Neutrophil (primary cell): ENCODE measurements around the gene TRAPPC6A.
A peak's percentile ranks its signal among the peaks of the same experiment; 100 is the strongest.

Experiments used
- H3K27ac ChIP-seq: fragments of 200-600 bp; sonication (generic); 2 replicates; pipeline ENCODE4 v1.5.1; 2016; ENCODE audit warnings: mild to moderate bottlenecking, moderate library complexity
- H3K27me3 ChIP-seq: fragments of 200-600 bp; sonication (generic); 2 replicates; pipeline ENCODE4 v1.6.0; 2016; ENCODE audit warnings: mild to moderate bottlenecking
- H3K36me3 ChIP-seq: fragments of 200-600 bp; sonication (generic); 2 replicates; pipeline ENCODE4 v1.5.1; 2017
- H3K4me1 ChIP-seq, 2 experiments: fragments of 200-600 bp in 1 of 2; sonication (generic) in 1 of 2; 1 replicate in 1 of 2; 2 replicates in 1 of 2; pipeline versions ENCODE4 v1.5.1 to v1.6.1; 2013 to 2016; ENCODE audit warnings: low read depth in 1 of 2, low read length in 1 of 2, mild to moderate bottlenecking in 1 of 2, moderate library complexity in 1 of 2; ENCODE audit not compliant: control insufficient read depth in 1 of 2, insufficient read depth in 1 of 2
- H3K4me3 ChIP-seq, 2 experiments: fragments of 200-600 bp in 1 of 2; sonication (generic) in 1 of 2; 1 replicate in 1 of 2; 2 replicates in 1 of 2; pipeline ENCODE4 v1.5.1; 2013 to 2016; ENCODE audit warnings: low read depth in 1 of 2, low read length in 1 of 2, mild to moderate bottlenecking in 1 of 2, moderate library complexity in 1 of 2
- H3K9me3 ChIP-seq: fragments of 200-600 bp; sonication (generic); 2 replicates; pipeline ENCODE4 v1.5.1; 2016
- TF ChIP-seq, protein P1 (sequence below): fragments of 200-600 bp; sonication (generic); IDR thresholded peaks from 2 replicates; pipeline ENCODE4 v1.5.1; 2016; ENCODE audit warnings: antibody characterized with exemption

Gene TRAPPC6A

GRCh38 chr19:45179072-45179891, 1.2 kb upstream of the TRAPPC6A start:
- Histone ChIP-seq H3K27me3 (no peaks in the 10 kb centered on the region), H3K4me1 (peaks cover 74 to 75% of the 10 kb centered on the region in 2 experiments), H3K36me3 (no peaks in the 10 kb centered on the region), H3K4me3 (peak overlapping the region; percentile 80 to 87), H3K27ac (peak overlapping the region; percentile 96), H3K9me3 (no peaks in the 10 kb centered on the region)
- TF ChIP-seq, protein P1, sequence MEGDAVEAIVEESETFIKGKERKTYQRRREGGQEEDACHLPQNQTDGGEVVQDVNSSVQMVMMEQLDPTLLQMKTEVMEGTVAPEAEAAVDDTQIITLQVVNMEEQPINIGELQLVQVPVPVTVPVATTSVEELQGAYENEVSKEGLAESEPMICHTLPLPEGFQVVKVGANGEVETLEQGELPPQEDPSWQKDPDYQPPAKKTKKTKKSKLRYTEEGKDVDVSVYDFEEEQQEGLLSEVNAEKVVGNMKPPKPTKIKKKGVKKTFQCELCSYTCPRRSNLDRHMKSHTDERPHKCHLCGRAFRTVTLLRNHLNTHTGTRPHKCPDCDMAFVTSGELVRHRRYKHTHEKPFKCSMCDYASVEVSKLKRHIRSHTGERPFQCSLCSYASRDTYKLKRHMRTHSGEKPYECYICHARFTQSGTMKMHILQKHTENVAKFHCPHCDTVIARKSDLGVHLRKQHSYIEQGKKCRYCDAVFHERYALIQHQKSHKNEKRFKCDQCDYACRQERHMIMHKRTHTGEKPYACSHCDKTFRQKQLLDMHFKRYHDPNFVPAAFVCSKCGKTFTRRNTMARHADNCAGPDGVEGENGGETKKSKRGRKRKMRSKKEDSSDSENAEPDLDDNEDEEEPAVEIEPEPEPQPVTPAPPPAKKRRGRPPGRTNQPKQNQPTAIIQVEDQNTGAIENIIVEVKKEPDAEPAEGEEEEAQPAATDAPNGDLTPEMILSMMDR, result no peak

- H3K27ac ChIP-seq, result peak within 1 kb of the TSS; percentile 96
- H3K36me3 ChIP-seq, result no peaks in the 10 kb centered on the region
- TF ChIP-seq, protein P1, result peak; percentile 12
- H3K4me3 ChIP-seq, result peak within 1 kb of the TSS; percentile 80 to 87
- H3K27me3 ChIP-seq, result no peaks in the 10 kb centered on the region
- peaks cover 74 to 76% of the 10 kb centered on the region in 2 experiments for H3K4me1 ChIP-seq
- no peaks in the 10 kb centered on the region for H3K9me3 ChIP-seq
Observed at GRCh38 chr19:45178262-45179071, 430 bp upstream of the TRAPPC6A start, which contains the start of gene BLOC1S3. BLOC1S3 (plus strand) TSS chr19:45178784; CDS start chr19:45179297, 513 bp downstream.

DNA sequence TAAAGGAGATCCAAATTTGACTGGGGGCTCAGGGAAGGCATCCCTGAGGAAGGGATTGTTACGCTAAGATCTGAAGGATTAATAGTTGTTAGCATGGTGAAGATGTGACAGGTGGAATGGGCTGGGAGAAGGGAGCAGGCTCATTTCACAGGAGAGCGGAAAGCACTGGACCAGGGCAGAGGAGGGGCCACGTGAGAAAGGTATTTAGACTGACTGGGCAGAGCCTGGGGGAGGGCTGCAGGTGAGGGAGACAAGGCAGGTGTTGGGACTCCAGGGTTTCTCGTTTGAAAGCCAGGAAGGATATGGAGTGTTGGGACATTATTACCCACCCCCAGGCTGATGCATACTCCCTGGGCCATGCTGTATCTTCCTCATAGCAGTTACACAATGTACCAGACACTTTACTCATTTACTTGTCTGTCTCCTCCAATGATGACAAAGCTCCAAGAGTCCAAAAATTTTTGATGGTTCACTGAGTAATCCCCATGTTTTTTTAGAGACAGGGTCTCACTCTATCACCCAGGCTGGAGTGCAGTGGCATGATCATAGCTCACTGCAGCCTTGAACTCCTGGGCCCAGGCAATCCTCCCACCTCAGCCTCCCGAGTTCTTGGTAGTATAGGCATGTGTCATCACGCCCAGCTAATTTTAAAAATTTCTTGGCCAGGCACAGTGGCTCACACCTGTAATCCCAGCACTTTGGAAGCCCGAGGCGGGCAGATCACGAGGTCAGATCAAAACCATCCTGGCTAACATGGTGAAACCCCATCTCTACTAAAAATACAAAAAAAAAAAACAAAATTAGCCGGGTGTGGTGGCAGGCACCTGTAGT, 2.3 kb downstream of the TRAPPC6A start:
- no peaks in the 10 kb centered on the region for H3K36me3 ChIP-seq
- TF ChIP-seq, protein P1, result no peak
- H3K4me1 ChIP-seq, result peaks cover 74 to 78% of the 10 kb centered on the region in 2 experiments
- H3K9me3 ChIP-seq, result no peaks in the 10 kb centered on the region
- H3K27me3 ChIP-seq, result no peaks in the 10 kb centered on the region
- H3K4me3 ChIP-seq, result no peak overlapping the region
- peak overlapping the region; percentile 96 for H3K27ac ChIP-seq

DNA sequence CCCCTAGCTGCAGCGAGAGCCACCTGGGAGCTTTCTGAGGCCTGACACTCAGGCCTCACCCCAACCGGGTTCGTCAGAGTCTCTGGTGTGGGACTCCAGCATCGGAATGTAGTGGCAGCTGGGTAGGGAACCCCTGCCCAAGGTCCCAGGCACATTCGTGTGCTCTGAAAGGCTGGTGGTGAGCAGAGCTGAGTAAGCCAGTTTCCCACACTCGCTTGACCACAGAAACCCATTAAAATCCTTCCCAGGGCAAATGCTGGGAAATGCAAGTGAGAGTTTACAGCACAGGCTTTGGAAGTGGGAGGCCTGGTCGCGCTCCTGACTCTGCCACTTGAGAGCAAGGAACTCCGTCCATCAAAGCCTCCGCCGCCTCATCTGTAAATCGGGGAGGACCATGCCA, 4.2 kb downstream of the TRAPPC6A start:
- TF ChIP-seq, protein P1, result no peak
- Histone ChIP-seq H3K36me3 (no peaks in the 10 kb centered on the region), H3K27ac (no peak overlapping the region), H3K9me3 (no peaks in the 10 kb centered on the region), H3K27me3 (no peaks in the 10 kb centered on the region), H3K4me1 (peaks cover 77 to 79% of the 10 kb centered on the region in 2 experiments), H3K4me3 (no peak overlapping the region)

- H3K36me3 ChIP-seq, result no peaks in the 10 kb centered on the region
- H3K27me3 ChIP-seq, result no peaks in the 10 kb centered on the region
- H3K4me1 ChIP-seq, result peaks cover 82 to 86% of the 10 kb centered on the region in 2 experiments
- no peak overlapping the region for H3K4me3 ChIP-seq
- no peaks in the 10 kb centered on the region for H3K9me3 ChIP-seq
- no peak overlapping the region for H3K27ac ChIP-seq
- TF ChIP-seq, protein P1, result no peak
Observed at GRCh38 chr19:45172611-45173208, 5.3 kb downstream of the TRAPPC6A start.
